Endothelial cell of umbilical vein (primary cell): Measurements from ENCODE around the gene DCUN1D5. TPM values are rescaled to one million over a fixed set of nuclear protein-coding genes. Genes with fewer than 3 reads are reported as not detected.

Experiments
- BruUV-seq: library from RNA; stranded (reverse); fragments of 400-500 nt; replicated peaks from 2 replicates; lab custom pipeline; 2021; lab: Mats Ljungman, UMichigan
- CTCF ChIA-PET: fragments of 300-600, 350-600 bp; sonication (Branson Sonifier 250); formaldehyde crosslinking; loops from one replicate; lab custom pipeline; 2021; ENCODE audit warnings: antibody characterized with exemption, inconsistent platforms; lab: Charles Lee
- POLR2A ChIA-PET: fragments of 300-600, 350-600 bp; sonication (Branson Sonifier 250); formaldehyde crosslinking; loops from one replicate; lab custom pipeline; 2021; ENCODE audit warnings: antibody characterized with exemption, inconsistent platforms; lab: Charles Lee
- DNase-seq: peaks from one replicate; pipeline ENCODE4 v3.0.0-alpha.2; 2011; ENCODE audit warnings: low read depth, low spot score
- FAIRE-seq: peaks from 2 replicates; lab custom pipeline; 2011; peaks lifted over from hg19 to GRCh38; lab: Jason Lieb, UNC
- H2AFZ ChIP-seq: 2 replicates; pipeline ENCODE4 v1.6.0; 2012; ENCODE audit warnings: low read depth, low read length, control low read depth, inconsistent platforms
- H3K27ac ChIP-seq: 2 replicates; pipeline ENCODE4 v1.5.1; 2011; ENCODE audit warnings: low read depth, mild to moderate bottlenecking, control low read depth, low read length, moderate library complexity; ENCODE audit not compliant: insufficient read depth
- H3K27me3 ChIP-seq, 2 experiments: 2 replicates each; pipeline versions ENCODE4 v1.6.0 to v1.6.1; 2011; ENCODE audit warnings: low read length in 2 of 2, mixed read lengths in 1 of 2; ENCODE audit not compliant: control insufficient read depth in 2 of 2, insufficient read depth in 2 of 2
- H3K36me3 ChIP-seq, 2 experiments: 2 replicates in 1 of 2; 3 replicates in 1 of 2; pipeline ENCODE4 v1.5.1; 2011; ENCODE audit warnings: low read length in 2 of 2, mild to moderate bottlenecking in 1 of 2, moderate library complexity in 1 of 2; ENCODE audit not compliant: control insufficient read depth in 2 of 2, insufficient read depth in 2 of 2; ENCODE audit errors: extremely low read depth in 1 of 2
- H3K4me1 ChIP-seq: 3 replicates; pipeline ENCODE4 v1.5.1; 2011; ENCODE audit warnings: mild to moderate bottlenecking, low read length; ENCODE audit not compliant: control insufficient read depth, insufficient read depth; ENCODE audit errors: extremely low read depth
- H3K4me2 ChIP-seq: 2 replicates; pipeline ENCODE4 v1.6.1; 2011; ENCODE audit warnings: low read length, control low read depth, mixed read lengths; ENCODE audit not compliant: insufficient read depth
- H3K4me3 ChIP-seq, 3 experiments: fragments of 200-600 bp in 1 of 3; sonication (generic), shearing (Covaris generic) in 1 of 3; replicated peaks in 1 of 3; 2 replicates each; pipeline ENCODE4 v1.5.1; 2011 to 2016; ENCODE audit warnings: control low read depth in 3 of 3, low read length in 3 of 3, mild to moderate bottlenecking in 2 of 3, inconsistent platforms in 1 of 3, low read depth in 1 of 3, moderate library complexity in 1 of 3; ENCODE audit not compliant: insufficient read depth in 1 of 3
- H3K79me2 ChIP-seq: 2 replicates; pipeline ENCODE4 v1.6.0; 2012; ENCODE audit warnings: low read length, inconsistent platforms; ENCODE audit not compliant: control insufficient read depth, insufficient read depth
- H3K9ac ChIP-seq: replicated peaks from 2 replicates; pipeline ENCODE3; 2011; ENCODE audit warnings: low read length, control low read depth; ENCODE audit not compliant: insufficient read depth; ENCODE audit errors: extremely low read depth
- H3K9me1 ChIP-seq: replicated peaks from 3 replicates; pipeline ENCODE4 v1.6.0; 2011; ENCODE audit warnings: mild to moderate bottlenecking, low read length; ENCODE audit not compliant: control insufficient read depth, insufficient read depth; ENCODE audit errors: extremely low read depth
- H3K9me3 ChIP-seq: replicated peaks from 2 replicates; pipeline ENCODE4 v1.5.1; 2012; ENCODE audit warnings: low read length, inconsistent platforms; ENCODE audit not compliant: control insufficient read depth, insufficient read depth
- H4K20me1 ChIP-seq: replicated peaks from 2 replicates; pipeline ENCODE3; 2011; ENCODE audit warnings: mild to moderate bottlenecking, low read length; ENCODE audit not compliant: control insufficient read depth, insufficient read depth; ENCODE audit errors: extremely low read depth
- CTCF ChIP-seq, 2 donors: IDR thresholded peaks; 1 replicate in 1 of 2; 2 replicates in 1 of 2; pipeline ENCODE4 v1.5.1; 2011; ENCODE audit warnings: low read length in 2 of 2, mild to moderate bottlenecking in 2 of 2, moderate library complexity in 2 of 2, control low read depth in 1 of 2, inconsistent platforms in 1 of 2, low read depth in 1 of 2; ENCODE audit not compliant: insufficient read depth in 1 of 2; ENCODE audit errors: extremely low read depth in 1 of 2
- EZH2 ChIP-seq: IDR thresholded peaks from 2 replicates; pipeline ENCODE4 v1.6.1; 2012; ENCODE audit warnings: borderline replicate concordance, low read depth, mild to moderate bottlenecking, moderate library complexity, low read length, inconsistent platforms; ENCODE audit not compliant: severe bottlenecking
- FOS ChIP-seq: IDR thresholded peaks from 2 replicates; pipeline ENCODE4 v1.6.1; 2011; ENCODE audit warnings: mild to moderate bottlenecking, low read length, moderate library complexity, borderline replicate concordance; ENCODE audit not compliant: insufficient read depth
- GATA2 ChIP-seq: IDR thresholded peaks from 2 replicates; pipeline ENCODE4 v1.7.0; 2011; ENCODE audit warnings: low read depth, mild to moderate bottlenecking, moderate library complexity, mixed read lengths, low read length; ENCODE audit not compliant: insufficient read length, insufficient read depth
- JUN ChIP-seq: IDR thresholded peaks from 2 replicates; pipeline ENCODE4 v1.6.1; 2011; ENCODE audit warnings: borderline replicate concordance, low read depth; ENCODE audit not compliant: insufficient read length, insufficient read depth
- MAX ChIP-seq: IDR thresholded peaks from 2 replicates; pipeline ENCODE4 v1.6.1; 2011; ENCODE audit not compliant: insufficient read depth, insufficient read length
- MYC ChIP-seq: IDR thresholded peaks from one replicate; pipeline ENCODE4 v1.6.1; 2011; ENCODE audit warnings: mild to moderate bottlenecking, low read depth, low read length
- POLR2A ChIP-seq: IDR thresholded peaks from 2 replicates; pipeline ENCODE4 v1.6.1; 2012; ENCODE audit warnings: low read depth, mild to moderate bottlenecking, control low read depth, low read length
- POLR2AphosphoS5 ChIP-seq: IDR thresholded peaks from 2 replicates; pipeline ENCODE4 v1.6.1; 2012; ENCODE audit warnings: low read depth, mild to moderate bottlenecking, control low read depth, low read length, moderate library complexity; ENCODE audit not compliant: insufficient read depth
- dilution Hi-C: fragments of 300-500 bp; cut with MboI; formaldehyde crosslinking; loops from one replicate; pipeline ENCODE4 v1.15.0; 2019; ENCODE audit warnings: low sequenced_read_pairs; ENCODE audit not compliant: extremely low pct_ligation_motif_present
- intact Hi-C: fragments of 100-400 bp; cut with micrococcal nuclease; formaldehyde crosslinking; loops from one replicate; pipeline ENCODE4 v1.10.0; 2022
- polyA plus RNA-seq, 4 experiments: library from polyadenylated mRNA; depleted of rRNA in 3 of 4; stranded (reverse) in 3 of 4; unstranded in 1 of 4; fragments of >200 nt; gene quantifications; 2 replicates each; pipeline versions ENCODE4 v1.2.1 to v1.2.3, GENCODE V29; 2011 to 2012; ENCODE audit warnings: missing spikeins in 1 of 4
- total RNA-seq: library from RNA; stranded (reverse); gene quantifications from 2 replicates; pipeline ENCODE4 v1.2.3, GENCODE V29; 2021

Gene DCUN1D5
- total and polyA plus RNA-seq, 2 donors (not counting 3 experiments of a cell fraction or from before 2014, with no cell fraction given): 32.9 to 49.8 TPM

GRCh38 chr11:103071008-103071407 is 21.0 kb downstream of the DCUN1D5 start:
- ChIA-PET POLR2A (no interaction called here), CTCF (no interaction called here)
- Histone ChIP-seq H3K79me2 (peaks cover 45% of the 10 kb centered on the region), H3K27me3 (no peaks in the 10 kb centered on the region), H3K9me3 (no peaks in the 10 kb centered on the region), H3K27ac (no peak overlapping the region), H3K36me3 (peaks cover 3 to 6% of the 10 kb centered on the region in 2 experiments), H3K9ac (no peak overlapping the region), H3K4me3 (no peak overlapping the region), H2AFZ (no peak overlapping the region), H3K9me1 (no peaks in the 10 kb centered on the region), H4K20me1 (no peaks in the 10 kb centered on the region), H3K4me1 (no peaks in the 10 kb centered on the region), H3K4me2 (no peak overlapping the region)
- dilution Hi-C loops: no loop called here
- no TSS peak for BruUV-seq
- TF ChIP-seq MAX (no peak), POLR2A (no peak), JUN (no peak)
- FAIRE-seq: no peak
- intact Hi-C loops: no loop called here
- no peak for DNase-seq

- Histone ChIP-seq H3K9ac (no peak overlapping the region), H3K36me3 (peaks cover 3% of the 10 kb centered on the region in 2 experiments), H2AFZ (no peak overlapping the region), H3K4me2 (peak overlapping the region; percentile 8), H3K27me3 (no peaks in the 10 kb centered on the region), H3K79me2 (peaks cover 45% of the 10 kb centered on the region), H3K4me1 (no peaks in the 10 kb centered on the region), H3K4me3 (no peak overlapping the region), H3K9me1 (no peaks in the 10 kb centered on the region), H3K27ac (no peak overlapping the region), H3K9me3 (no peaks in the 10 kb centered on the region), H4K20me1 (no peaks in the 10 kb centered on the region)
- no TSS peak for BruUV-seq
- DNase-seq (peak; percentile 25), FAIRE-seq (no peak)
- TF ChIP-seq CTCF (IDR thresholded peaks at IDR 0.05; ENCODE audit: extremely low read depth in 1 of 2, insufficient read depth in 1 of 2, low read depth in 1 of 2, low read length in 2 of 2): no peak
- no peak for TF ChIP-seq FOS
- TF ChIP-seq MYC: no peak
- TF ChIP-seq MAX: no peak
- no peak for TF ChIP-seq JUN
- no peak for TF ChIP-seq EZH2
- no peak for TF ChIP-seq POLR2A
- TF ChIP-seq POLR2AphosphoS5: no peak
- TF ChIP-seq GATA2: no peak
- intact Hi-C loops (no loop called here), dilution Hi-C loops (no loop called here)
- ChIA-PET POLR2A (no interaction called here), CTCF (no interaction called here)
Measured at GRCh38 chr11:103070142-103070541, 21.8 kb downstream of the DCUN1D5 start.
